DND-41 (cell line): ENCODE measurements around the gene KIT.

Experiments used
- ATAC-seq: fragments of 200-7000 bp; cut with Tn5 transposase; 3 replicates; pipeline ENCODE4 v1.9.1; 2021; ENCODE audit warnings: low read depth; ENCODE audit not compliant: insufficient read depth
- DNase-seq: peaks from one replicate; pipeline ENCODE4 v3.0.0-alpha.2; 2020
- H2AFZ ChIP-seq: 2 replicates; pipeline ENCODE4 v1.6.0; 2012; ENCODE audit warnings: low read depth, low read length
- H3K27ac ChIP-seq: 2 replicates; pipeline ENCODE4 v1.5.1; 2012; ENCODE audit warnings: low read length, inconsistent platforms
- H3K27me3 ChIP-seq: fragments of 200-600 bp; sonication (generic); 2 replicates; pipeline ENCODE4 v1.6.0; 2012; ENCODE audit warnings: low read length, mild to moderate bottlenecking, inconsistent platforms; ENCODE audit not compliant: insufficient read depth, poor library complexity
- H3K36me3 ChIP-seq: 2 replicates; pipeline ENCODE4 v1.5.1; 2012; ENCODE audit warnings: low read length, inconsistent platforms; ENCODE audit not compliant: insufficient read depth
- H3K4me1 ChIP-seq: 2 replicates; pipeline ENCODE4 v1.5.1; 2012; ENCODE audit warnings: mild to moderate bottlenecking, low read length; ENCODE audit not compliant: insufficient read depth
- H3K4me2 ChIP-seq: 2 replicates; pipeline ENCODE4 v1.6.0; 2012; ENCODE audit warnings: mild to moderate bottlenecking, moderate library complexity, low read length, inconsistent platforms; ENCODE audit not compliant: insufficient read depth
- H3K4me3 ChIP-seq, 2 experiments: fragments of 200-600 bp in 1 of 2; shearing (Covaris generic) in 1 of 2; 2 replicates each; pipeline ENCODE4 v1.5.1; 2012 to 2016; ENCODE audit warnings: inconsistent platforms in 2 of 2, low read length in 2 of 2, mild to moderate bottlenecking in 2 of 2, low read depth in 1 of 2, moderate library complexity in 1 of 2
- H3K79me2 ChIP-seq: 2 replicates; pipeline ENCODE4 v1.6.0; 2012; ENCODE audit warnings: low read length, inconsistent platforms; ENCODE audit not compliant: insufficient read depth
- H3K9ac ChIP-seq: 2 replicates; pipeline ENCODE4 v1.6.0; 2012; ENCODE audit warnings: low read depth, mild to moderate bottlenecking, inconsistent platforms, low read length, moderate library complexity
- H3K9me3 ChIP-seq: 2 replicates; pipeline ENCODE4 v1.5.1; 2012; ENCODE audit warnings: low read length, moderate library complexity, mild to moderate bottlenecking, inconsistent platforms; ENCODE audit not compliant: insufficient read depth, severe bottlenecking
- H4K20me1 ChIP-seq: 2 replicates; pipeline ENCODE4 v1.6.0; 2012; ENCODE audit warnings: low read length; ENCODE audit not compliant: insufficient read depth
- CTCF ChIP-seq: IDR thresholded peaks from 2 replicates; pipeline ENCODE4 v1.5.1; 2012; ENCODE audit warnings: borderline replicate concordance, low read length, moderate library complexity, mild to moderate bottlenecking; ENCODE audit not compliant: poor library complexity, severe bottlenecking; ENCODE audit errors: extremely low read depth
- EZH2 ChIP-seq: IDR thresholded peaks from 3 replicates; pipeline ENCODE4 v1.6.1; 2012; ENCODE audit warnings: borderline replicate concordance, low read depth, mild to moderate bottlenecking, moderate library complexity, low read length, inconsistent platforms; ENCODE audit not compliant: severe bottlenecking

The KIT gene

GRCh38 chr4:54687887-54688841, 30.4 kb downstream of the KIT start:
- H3K36me3 ChIP-seq: no peaks in the 10 kb centered on the region
- H3K4me3 ChIP-seq: no peak overlapping the region
- ATAC-seq (no peak), DNase-seq (no peak)
- H3K4me1 ChIP-seq: no peaks in the 10 kb centered on the region
- no peaks in the 10 kb centered on the region for H3K79me2 ChIP-seq
- H3K27me3 ChIP-seq: no peaks in the 10 kb centered on the region
- H3K9me3 ChIP-seq: no peaks in the 10 kb centered on the region
- H3K27ac ChIP-seq: no peak overlapping the region
- no peak overlapping the region for H3K4me2 ChIP-seq
- TF ChIP-seq EZH2: no peak
- TF ChIP-seq CTCF: no peak
- no peak overlapping the region for H3K9ac ChIP-seq
- H4K20me1 ChIP-seq: no peaks in the 10 kb centered on the region
- H2AFZ ChIP-seq: no peak overlapping the region

DNA sequence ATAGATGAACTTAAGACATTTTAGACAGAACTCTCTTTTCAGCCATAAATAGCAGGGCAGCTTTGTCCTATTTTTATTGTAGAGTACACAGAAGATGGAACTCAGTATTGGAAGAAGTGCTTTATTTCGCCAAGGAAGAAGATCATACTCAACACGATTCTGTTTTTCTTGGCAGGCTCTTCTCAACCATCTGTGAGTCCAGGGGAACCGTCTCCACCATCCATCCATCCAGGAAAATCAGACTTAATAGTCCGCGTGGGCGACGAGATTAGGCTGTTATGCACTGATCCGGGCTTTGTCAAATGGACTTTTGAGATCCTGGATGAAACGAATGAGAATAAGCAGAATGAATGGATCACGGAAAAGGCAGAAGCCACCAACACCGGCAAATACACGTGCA, 37.6 kb downstream of the KIT start:
- H3K27me3 ChIP-seq: no peaks in the 10 kb centered on the region
- no peak overlapping the region for H3K4me2 ChIP-seq
- DNase-seq (no peak), ATAC-seq (no peak)
- H2AFZ ChIP-seq: no peak overlapping the region
- H3K9ac ChIP-seq: no peak overlapping the region
- no peaks in the 10 kb centered on the region for H4K20me1 ChIP-seq
- TF ChIP-seq EZH2 (no peak), CTCF (no peak)
- H3K4me3 ChIP-seq: no peak overlapping the region
- no peak overlapping the region for H3K27ac ChIP-seq
- no peaks in the 10 kb centered on the region for H3K79me2 ChIP-seq
- no peaks in the 10 kb centered on the region for H3K36me3 ChIP-seq
- no peaks in the 10 kb centered on the region for H3K4me1 ChIP-seq
- H3K9me3 ChIP-seq: no peaks in the 10 kb centered on the region

DNA sequence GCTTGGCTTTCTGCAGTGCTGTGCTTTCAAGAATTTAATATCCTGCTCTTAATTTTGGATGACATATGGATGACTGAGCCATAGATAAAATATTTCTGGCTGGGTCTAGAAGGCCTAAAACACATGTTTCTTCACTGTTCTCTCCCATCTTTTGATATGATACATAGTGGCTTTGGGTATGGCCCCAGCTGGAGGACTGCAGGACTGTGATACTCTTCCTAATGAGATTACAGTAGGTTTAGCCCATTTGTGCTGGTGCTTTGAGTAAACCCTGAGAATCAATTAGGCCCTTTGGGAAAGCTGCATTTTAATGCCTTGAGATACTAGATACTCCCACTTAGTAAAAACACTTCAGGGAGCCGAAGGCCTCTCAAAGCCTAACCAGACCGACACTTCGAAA, 38.0 kb downstream of the KIT start:
- no peaks in the 10 kb centered on the region for H3K36me3 ChIP-seq
- no peak overlapping the region for H3K9ac ChIP-seq
- no peak overlapping the region for H2AFZ ChIP-seq
- ATAC-seq: no peak
- H3K4me2 ChIP-seq: no peak overlapping the region
- H3K27me3 ChIP-seq: no peaks in the 10 kb centered on the region
- no peak overlapping the region for H3K27ac ChIP-seq
- H4K20me1 ChIP-seq: no peaks in the 10 kb centered on the region
- TF ChIP-seq EZH2 (no peak), CTCF (no peak)
- H3K9me3 ChIP-seq: no peaks in the 10 kb centered on the region
- no peaks in the 10 kb centered on the region for H3K79me2 ChIP-seq
- no peak overlapping the region for H3K4me3 ChIP-seq
- no peak for DNase-seq
- H3K4me1 ChIP-seq: no peaks in the 10 kb centered on the region
